Naive thymus-derived CD8-positive, alpha-beta T cell (primary cell): Measurements from ENCODE around the gene ZNF277. TPM values are rescaled to one million over a fixed set of nuclear protein-coding genes. Genes with fewer than 3 reads are reported as not detected.
"Not testable (repeated sequence)": the region's sequence is repeated elsewhere in the genome, so short reads cannot be mapped to it uniquely, and the experiment has no call there.

Experiments
- ATAC-seq, 2 donors: fragments of 150-1000 bp; cut with Tn5 transposase in 1 of 2; sonication (Bioruptor Pico), chemical (Tn5 transposase) in 1 of 2; 1 replicate in 1 of 2; 2 replicates in 1 of 2; pipeline ENCODE4 v1.10.0; 2021; ENCODE audit warnings: mild to moderate bottlenecking in 2 of 2, moderate library complexity in 2 of 2
- POLR2A ChIA-PET: fragments of 350-600 bp; sonication (Branson Sonifier 250); formaldehyde crosslinking; loops from one replicate; lab custom pipeline; 2021; ENCODE audit warnings: antibody characterized with exemption; lab: Charles Lee
- DNase-seq, 10 donors: peaks; one replicate each; pipeline versions ENCODE4 v3.0.0 to v3.0.0-alpha.2; 2020 to 2022
- H3K27ac Mint-ChIP-seq, 10 donors: one replicate each; pipeline ENCODE4 v1.8.0; 2020 to 2022; ENCODE audit warnings: mild to moderate bottlenecking in 10 of 10, mixed read lengths in 10 of 10, moderate library complexity in 4 of 10, inconsistent platforms in 1 of 10
- H3K27me3 Mint-ChIP-seq, 5 donors: one replicate each; pipeline ENCODE4 v1.8.0; 2021 to 2022; ENCODE audit warnings: mixed read lengths in 5 of 5
- H3K36me3 Mint-ChIP-seq, 3 donors: one replicate each; pipeline ENCODE4 v1.8.0; 2020 to 2022; ENCODE audit warnings: mixed read lengths in 3 of 3, mild to moderate bottlenecking in 2 of 3, inconsistent platforms in 1 of 3
- H3K4me1 Mint-ChIP-seq, 4 donors: one replicate each; pipeline ENCODE4 v1.8.0; 2021 to 2022; ENCODE audit warnings: mixed read lengths in 4 of 4
- H3K4me3 Mint-ChIP-seq, 10 donors: one replicate each; pipeline ENCODE4 v1.8.0; 2020 to 2022; ENCODE audit warnings: mild to moderate bottlenecking in 10 of 10, mixed read lengths in 10 of 10, moderate library complexity in 6 of 10, inconsistent platforms in 1 of 10
- H3K9me3 Mint-ChIP-seq, 9 donors: one replicate each; pipeline ENCODE4 v1.8.0; 2020 to 2022; ENCODE audit warnings: mixed read lengths in 9 of 9, mild to moderate bottlenecking in 3 of 9, inconsistent platforms in 1 of 9, moderate library complexity in 1 of 9
- polyA plus RNA-seq, 3 donors: library from polyadenylated mRNA; unstranded; fragments of 300-500 nt; fragmentation: Illumina TruSeq; gene quantifications; one replicate each; pipeline ENCODE4 v1.2.3, GENCODE V29; 2021
- total RNA-seq, 8 experiments: library from RNA in 2 of 8; stranded (reverse) in 2 of 8; gene quantifications; one replicate each; pipeline ENCODE4 v1.2.3 and lab custom pipeline; 2021 to 2026

Gene ZNF277
- total and polyA plus RNA-seq, 5 experiments from 2014 or later, result 20.3 to 40.0 (median 22.8) TPM

DNA sequence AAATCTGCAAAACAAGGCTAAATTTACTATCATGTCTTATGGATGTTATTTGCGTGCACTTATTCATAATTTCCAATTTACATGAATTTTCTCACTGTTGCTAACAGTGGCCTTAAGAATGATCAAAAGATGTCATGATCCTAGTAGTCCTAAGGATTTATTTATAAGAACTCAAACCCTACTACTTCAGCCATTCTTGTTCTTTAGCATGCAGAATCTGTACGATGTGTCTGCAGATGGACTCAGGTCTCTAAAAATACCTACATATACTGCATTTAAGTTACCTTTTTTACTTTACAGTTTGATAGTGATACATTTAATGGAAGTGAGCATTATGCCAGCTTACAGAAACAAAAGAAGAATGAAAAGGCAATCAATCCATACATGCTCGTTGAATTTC lies 91.2 kb downstream of the ZNF277 start:
- no peaks in the 10 kb centered on the region for H3K27me3 Mint-ChIP-seq
- no peak overlapping the region for H3K4me3 Mint-ChIP-seq
- H3K4me1 Mint-ChIP-seq, result peaks cover 7 to 18% (median 14%) of the 10 kb centered on the region in 4 donors
- H3K27ac Mint-ChIP-seq, result no peak overlapping the region
- no peaks in the 10 kb centered on the region for H3K9me3 Mint-ChIP-seq
- no peak for DNase-seq
- no peak for ATAC-seq
- POLR2A ChIA-PET, result no interaction called here
- H3K36me3 Mint-ChIP-seq, result peaks cover 0 to 43% (median 23%) of the 10 kb centered on the region in 3 donors

- Mint-ChIP-seq H3K9me3 (no peaks in the 10 kb centered on the region), H3K36me3 (peaks cover 0 to 42% (median 21%) of the 10 kb centered on the region in 3 donors), H3K4me3 (no peak overlapping the region), H3K4me1 (peaks cover 12 to 20% (median 16%) of the 10 kb centered on the region in 4 donors), H3K27me3 (no peaks in the 10 kb centered on the region), H3K27ac (peak overlapping the region in 1 of 10 donors; percentile 19)
- ATAC-seq (no peak), DNase-seq (no peak)
- POLR2A ChIA-PET, result no interaction called here
Observed at GRCh38 chr7:112298543-112299100, 92.1 kb downstream of the ZNF277 start.

DNA sequence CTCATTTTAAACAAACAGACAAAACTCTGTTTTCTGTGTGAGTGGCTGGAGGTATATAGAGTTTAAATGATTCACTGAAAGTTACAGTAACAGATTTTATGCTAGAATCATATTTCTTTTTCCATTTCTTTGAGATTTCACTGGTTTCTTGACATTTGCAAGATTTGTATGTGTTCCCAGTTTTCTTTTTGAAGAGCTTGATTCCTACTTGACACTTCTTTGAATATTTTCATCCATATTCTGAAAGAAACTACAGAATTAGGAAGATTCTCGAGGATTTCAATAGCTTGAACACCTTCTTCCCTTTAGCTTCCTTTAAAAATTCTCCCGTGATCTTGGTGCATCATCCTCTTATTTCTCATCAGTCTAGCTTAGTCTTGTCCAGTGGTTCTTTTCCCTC lies 93.6 kb downstream of the ZNF277 start:
- Mint-ChIP-seq H3K4me3 (no peak overlapping the region), H3K4me1 (peaks cover 12 to 16% (median 14%) of the 10 kb centered on the region in 4 donors), H3K36me3 (peaks cover 0 to 37% (median 19%) of the 10 kb centered on the region in 3 donors), H3K9me3 (no peaks in the 10 kb centered on the region), H3K27me3 (no peaks in the 10 kb centered on the region), H3K27ac (no peak overlapping the region)
- ATAC-seq (no peak), DNase-seq (no peak)
- POLR2A ChIA-PET, result interaction anchor here (0.7 kb wide), 1 partner anchor 95 kb away, joined by 3 read pairs; no protein-coding TSS in a partner anchor

GRCh38 chr7:112300831-112301407 lies 94.4 kb downstream of the ZNF277 start:
- DNase-seq, result no peak
- Mint-ChIP-seq H3K4me3 (no peak overlapping the region), H3K9me3 (no peaks in the 10 kb centered on the region), H3K27ac (no peak overlapping the region), H3K4me1 (peaks cover 11 to 16% (median 13%) of the 10 kb centered on the region in 4 donors), H3K36me3 (peaks cover 0 to 43% (median 25%) of the 10 kb centered on the region in 3 donors), H3K27me3 (no peaks in the 10 kb centered on the region)
- ATAC-seq, result no peak
- POLR2A ChIA-PET, result no interaction called here

DNA sequence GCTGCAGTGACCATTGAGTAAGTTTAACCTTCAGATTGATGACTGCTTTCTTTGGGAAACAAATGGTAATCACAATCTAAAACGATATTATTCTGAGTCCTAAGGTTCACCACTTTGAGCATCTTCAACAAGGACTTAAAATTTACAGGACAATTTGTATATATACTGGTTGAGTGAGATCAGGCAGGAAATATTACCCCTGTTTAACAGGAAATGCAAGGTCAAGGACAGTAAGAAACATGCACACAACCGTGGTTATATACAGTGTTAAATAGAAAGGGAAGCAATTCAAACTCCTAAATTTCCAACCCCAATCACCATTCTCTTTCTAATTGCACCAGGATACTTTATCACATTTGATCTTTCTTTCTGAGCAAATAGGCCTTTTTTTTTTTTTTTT lies 96.1 kb downstream of the ZNF277 start:
- Mint-ChIP-seq H3K27me3 (no peaks in the 10 kb centered on the region), H3K4me1 (peaks cover 11 to 16% (median 13%) of the 10 kb centered on the region in 4 donors), H3K4me3 (peak overlapping the region in 1 of 10 donors; percentile 10), H3K9me3 (no peaks in the 10 kb centered on the region), H3K27ac (peak overlapping the region in 7 of 10 donors; percentile 8 to 87 (median 22)), H3K36me3 (peaks cover under 1 to 42% (median 25%) of the 10 kb centered on the region in 3 donors)
- DNase-seq (no peak), ATAC-seq (no peak)
- POLR2A ChIA-PET, result no interaction called here

GRCh38 chr7:112306903-112307302 lies 100.4 kb downstream of the ZNF277 start:
- Mint-ChIP-seq H3K27ac (no peak overlapping the region), H3K4me1 (peaks cover 5 to 12% (median 9%) of the 10 kb centered on the region in 4 donors), H3K27me3 (no peaks in the 10 kb centered on the region), H3K4me3 (no peak overlapping the region), H3K9me3 (peaks cover 0 to 14% (median 7%) of the 10 kb centered on the region in 9 donors), H3K36me3 (peaks cover 27 to 56% (median 48%) of the 10 kb centered on the region in 3 donors)
- ATAC-seq, result no peak
- no peak for DNase-seq
- POLR2A ChIA-PET, result no interaction called here

DNA sequence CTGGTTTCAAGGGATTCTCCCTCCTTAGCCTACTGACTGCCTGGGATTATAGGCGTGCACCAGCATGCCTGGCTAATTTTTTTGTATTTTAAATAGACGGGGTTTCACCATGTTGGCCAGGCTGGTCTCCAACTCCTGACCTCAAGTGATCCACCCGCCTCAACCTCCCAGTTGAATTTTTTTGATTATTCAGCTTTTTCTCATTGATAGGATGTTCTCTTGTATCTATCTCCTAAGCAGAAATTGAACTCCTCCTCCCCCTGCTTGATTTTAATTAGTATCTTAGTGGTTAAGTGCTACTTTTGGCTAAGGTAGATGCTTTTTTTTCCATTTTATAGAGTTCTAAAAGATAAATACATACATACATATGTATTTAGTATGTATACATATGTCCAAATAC lies 101.0 kb downstream of the ZNF277 start:
- H3K9me3 Mint-ChIP-seq, result peaks cover 0 to 14% (median 7%) of the 10 kb centered on the region in 9 donors
- no peaks in the 10 kb centered on the region for H3K27me3 Mint-ChIP-seq
- DNase-seq, result no peak
- no peak for ATAC-seq
- H3K27ac Mint-ChIP-seq, result no peak overlapping the region
- POLR2A ChIA-PET, result no interaction called here
- peaks cover 27 to 59% (median 53%) of the 10 kb centered on the region in 3 donors for H3K36me3 Mint-ChIP-seq
- H3K4me3 Mint-ChIP-seq, result no peak overlapping the region
- peaks cover 3 to 6% (median 4%) of the 10 kb centered on the region in 4 donors for H3K4me1 Mint-ChIP-seq

- H3K4me1 Mint-ChIP-seq, result peaks cover 0 to 2% (median 0%) of the 10 kb centered on the region in 4 donors
- H3K27ac Mint-ChIP-seq, result no peak overlapping the region
- POLR2A ChIA-PET, result no interaction called here
- DNase-seq, result no peak
- no peaks in the 10 kb centered on the region for H3K27me3 Mint-ChIP-seq
- no peak for ATAC-seq
- H3K4me3 Mint-ChIP-seq, result no peak overlapping the region
- peaks cover 0 to 14% (median 7%) of the 10 kb centered on the region in 9 donors for H3K9me3 Mint-ChIP-seq
- peaks cover 31 to 62% (median 52%) of the 10 kb centered on the region in 3 donors for H3K36me3 Mint-ChIP-seq
Observed at GRCh38 chr7:112308974-112309373, 102.5 kb downstream of the ZNF277 start.

GRCh38 chr7:112316803-112317202 lies 110.3 kb downstream of the ZNF277 start:
- POLR2A ChIA-PET, DNase-seq, H3K4me1 Mint-ChIP-seq, H3K27me3 Mint-ChIP-seq, H3K4me3 Mint-ChIP-seq, ATAC-seq, H3K27ac Mint-ChIP-seq: not testable (repeated sequence)
- H3K36me3 Mint-ChIP-seq, result peaks cover 49 to 81% (median 78%) of the 10 kb centered on the region in 3 donors
- peaks cover 0 to 14% (median 6%) of the 10 kb centered on the region in 9 donors for H3K9me3 Mint-ChIP-seq

DNA sequence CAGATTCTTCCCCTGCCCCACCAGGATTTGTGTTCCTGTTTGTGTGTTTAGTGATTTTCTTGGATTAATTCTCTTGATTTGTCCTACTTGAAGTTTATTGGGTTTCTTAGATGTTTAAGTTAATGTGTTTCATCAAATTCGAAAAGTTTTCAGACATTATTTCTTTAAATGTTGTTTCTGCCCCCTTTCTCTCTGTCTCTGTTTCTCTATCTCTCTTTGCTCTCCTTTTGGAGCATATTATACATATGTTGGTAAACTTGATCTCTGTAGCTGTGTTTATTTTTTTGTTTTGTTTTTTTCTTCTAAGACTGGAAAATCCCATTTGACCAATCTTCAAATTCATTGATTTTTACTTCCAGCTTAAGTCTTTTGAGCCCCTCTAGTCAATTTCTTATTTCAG lies 115.6 kb downstream of the ZNF277 start:
- Mint-ChIP-seq H3K4me3 (no peak overlapping the region), H3K9me3 (peaks cover 0 to 13% (median 4%) of the 10 kb centered on the region in 9 donors), H3K27me3 (no peaks in the 10 kb centered on the region), H3K36me3 (peaks cover 44 to 83% (median 76%) of the 10 kb centered on the region in 3 donors), H3K4me1 (peaks cover 0 to 3% (median 0%) of the 10 kb centered on the region in 4 donors), H3K27ac (peak overlapping the region in 1 of 10 donors; percentile 22)
- POLR2A ChIA-PET, result no interaction called here
- DNase-seq (no peak), ATAC-seq (no peak)

DNA sequence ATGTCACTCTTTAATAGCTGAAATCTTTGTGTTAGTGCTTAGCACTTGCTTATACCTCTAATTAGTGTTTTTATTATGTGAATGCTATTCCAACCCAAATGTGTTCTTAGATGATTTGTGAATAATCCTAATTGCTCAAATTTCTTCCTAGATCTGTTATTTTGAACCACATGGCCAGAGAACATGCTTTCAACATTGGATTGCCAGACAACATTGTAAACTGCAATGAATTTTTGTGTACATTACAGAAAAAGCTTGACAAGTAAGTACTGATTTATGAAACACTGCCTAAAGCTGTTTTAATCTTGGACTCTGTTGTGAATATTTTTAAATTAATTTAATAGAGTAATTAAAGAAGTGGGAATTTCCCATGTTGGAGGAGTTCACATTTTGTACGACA lies 121.1 kb downstream of the ZNF277 start:
- Mint-ChIP-seq H3K27ac (no peak overlapping the region), H3K27me3 (no peaks in the 10 kb centered on the region), H3K9me3 (no peaks in the 10 kb centered on the region), H3K4me3 (no peak overlapping the region), H3K4me1 (peaks cover 0 to 4% (median 0%) of the 10 kb centered on the region in 4 donors), H3K36me3 (peaks cover 20 to 74% (median 50%) of the 10 kb centered on the region in 3 donors)
- no peak for ATAC-seq
- POLR2A ChIA-PET, result no interaction called here
- DNase-seq, result no peak

GRCh38 chr7:112331492-112331891 lies 125.0 kb downstream of the ZNF277 start:
- ATAC-seq (no peak), DNase-seq (no peak)
- Mint-ChIP-seq H3K9me3 (no peaks in the 10 kb centered on the region), H3K4me3 (no peak overlapping the region), H3K36me3 (peaks cover 12 to 75% (median 53%) of the 10 kb centered on the region in 3 donors), H3K27ac (no peak overlapping the region), H3K4me1 (peaks cover 0 to 2% (median 0%) of the 10 kb centered on the region in 4 donors), H3K27me3 (no peaks in the 10 kb centered on the region)
- POLR2A ChIA-PET, result no interaction called here

DNA sequence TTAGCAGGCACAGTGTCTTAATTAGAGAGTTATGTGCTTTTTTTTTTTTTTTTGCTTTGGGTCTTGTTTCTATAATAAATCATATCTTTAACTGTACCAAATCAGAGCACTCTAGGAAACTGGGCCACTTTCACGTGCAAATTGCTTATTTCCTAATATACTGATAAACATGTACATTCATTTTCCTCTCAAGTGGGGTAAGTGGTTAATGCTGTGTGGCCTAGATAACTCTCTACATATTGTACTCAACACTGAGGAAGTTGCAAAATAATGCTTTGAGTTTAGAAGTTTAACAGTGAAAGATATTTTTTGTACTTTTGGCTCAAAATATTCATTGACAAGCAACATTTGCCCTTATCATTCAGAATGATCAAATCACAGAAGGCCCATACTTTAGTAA lies 127.9 kb downstream of the ZNF277 start:
- Mint-ChIP-seq H3K4me3 (no peak overlapping the region), H3K27me3 (no peaks in the 10 kb centered on the region), H3K9me3 (no peaks in the 10 kb centered on the region), H3K27ac (no peak overlapping the region), H3K4me1 (peaks cover 0 to 2% (median 0%) of the 10 kb centered on the region in 4 donors), H3K36me3 (peaks cover 26 to 82% (median 61%) of the 10 kb centered on the region in 3 donors)
- no peak for ATAC-seq
- POLR2A ChIA-PET, result no interaction called here
- no peak for DNase-seq
